IMR-90 (cell line): ENCODE measurements around the gene COG8. TPM values are rescaled to one million over a fixed set of nuclear protein-coding genes. Genes with fewer than 3 reads are reported as not detected.

Experiments used
- ATAC-seq: fragments of 200-7000 bp; cut with Tn5 transposase; 2 replicates; pipeline ENCODE4 v1.9.1; 2020; ENCODE audit warnings: low read depth, mild to moderate bottlenecking, moderate library complexity
- BruUV-seq: library from RNA; stranded (reverse); fragments of 400-500 nt; replicated peaks from 2 replicates; lab custom pipeline; 2021; lab: Mats Ljungman, UMichigan
- CTCF ChIA-PET: fragments of 300-600 bp; formaldehyde crosslinking; extraction: SDS; loops from one replicate; lab custom pipeline; 2021; ENCODE audit warnings: antibody characterized with exemption; lab: Yijun Ruan, JAX
- POLR2A ChIA-PET: fragments of 300-600 bp; sonication (Branson Sonifier 250); formaldehyde crosslinking; loops from one replicate; lab custom pipeline; 2022; ENCODE audit warnings: antibody characterized with exemption; ENCODE audit not compliant: unreplicated experiment; lab: Charles Lee
- DNase-seq: peaks from one replicate; pipeline ENCODE4 v3.0.0; 2013
- H2AFZ ChIP-seq: replicated peaks from 2 replicates; pipeline ENCODE3; 2013; ENCODE audit warnings: low read length, mild to moderate bottlenecking; ENCODE audit not compliant: poor library complexity
- H2AK5ac ChIP-seq: 2 replicates; pipeline ENCODE4 v1.6.1; 2013; ENCODE audit warnings: low read depth, low read length, inconsistent platforms
- H2AK9ac ChIP-seq: replicated peaks from 2 replicates; pipeline ENCODE3; 2013; ENCODE audit warnings: mild to moderate bottlenecking, low read depth, low read length, moderate library complexity; ENCODE audit not compliant: poor library complexity
- H2BK120ac ChIP-seq: 2 replicates; pipeline ENCODE4 v1.6.1; 2013; ENCODE audit warnings: low read depth, low read length, inconsistent platforms
- H2BK15ac ChIP-seq: 3 replicates; pipeline ENCODE4 v1.6.1; 2013; ENCODE audit warnings: low read depth, low read length, inconsistent platforms
- H2BK20ac ChIP-seq: 2 replicates; pipeline ENCODE4 v1.6.1; 2013; ENCODE audit warnings: low read depth, mild to moderate bottlenecking, inconsistent platforms, low read length, moderate library complexity
- H2BK5ac ChIP-seq: 2 replicates; pipeline ENCODE4 v1.6.1; 2013; ENCODE audit warnings: mild to moderate bottlenecking, low read depth, low read length, inconsistent platforms; ENCODE audit not compliant: poor library complexity, severe bottlenecking
- H3K14ac ChIP-seq: replicated peaks from 2 replicates; pipeline ENCODE4 v1.6.1; 2013; ENCODE audit warnings: low read depth, low read length, inconsistent platforms
- H3K18ac ChIP-seq: 2 replicates; pipeline ENCODE4 v1.6.1; 2013; ENCODE audit warnings: low read depth, low read length, control low read depth
- H3K23ac ChIP-seq: 2 replicates; pipeline ENCODE4 v1.6.1; 2013; ENCODE audit warnings: low read depth, low read length, inconsistent platforms
- H3K27ac ChIP-seq: 2 replicates; pipeline ENCODE4 v1.5.1; 2013; ENCODE audit warnings: mild to moderate bottlenecking, control low read depth, low read length; ENCODE audit not compliant: insufficient read depth
- H3K27me3 ChIP-seq: 2 replicates; pipeline ENCODE4 v1.6.1; 2013; ENCODE audit warnings: low read length; ENCODE audit not compliant: control insufficient read depth, insufficient read depth
- H3K36me3 ChIP-seq: 2 replicates; pipeline ENCODE4 v1.6.1; 2013; ENCODE audit warnings: low read length, mixed read lengths; ENCODE audit not compliant: control insufficient read depth, insufficient read depth
- H3K4ac ChIP-seq: 2 replicates; pipeline ENCODE4 v1.6.1; 2013; ENCODE audit warnings: low read depth, low read length, inconsistent platforms
- H3K4me1 ChIP-seq: 2 replicates; pipeline ENCODE4 v1.6.1; 2013; ENCODE audit warnings: low read length, mixed read lengths; ENCODE audit not compliant: control insufficient read depth, insufficient read depth
- H3K4me2 ChIP-seq: 2 replicates; pipeline ENCODE4 v1.6.1; 2013; ENCODE audit warnings: low read depth, mild to moderate bottlenecking, control low read depth, low read length, moderate library complexity
- H3K4me3 ChIP-seq: 2 replicates; pipeline ENCODE4 v1.5.1; 2013; ENCODE audit warnings: low read depth, mild to moderate bottlenecking, control low read depth, low read length, moderate library complexity; ENCODE audit not compliant: insufficient read depth
- H3K56ac ChIP-seq: 2 replicates; pipeline ENCODE4 v1.6.1; 2013; ENCODE audit warnings: low read length, inconsistent platforms; ENCODE audit not compliant: insufficient read depth; ENCODE audit errors: extremely low read depth
- H3K79me1 ChIP-seq, 2 experiments: 2 replicates each; pipeline ENCODE4 v1.6.1; 2013; ENCODE audit warnings: low read length in 2 of 2, inconsistent platforms in 1 of 2, low read depth in 1 of 2
- H3K9ac ChIP-seq: 2 replicates; pipeline ENCODE4 v1.6.1; 2013; ENCODE audit warnings: low read depth, low read length, control low read depth
- H3K9me1 ChIP-seq: 2 replicates; pipeline ENCODE4 v1.6.1; 2013; ENCODE audit warnings: low read length, inconsistent platforms; ENCODE audit not compliant: insufficient read depth
- H3K9me3 ChIP-seq: 2 replicates; pipeline ENCODE4 v1.6.1; 2013; ENCODE audit warnings: low read length; ENCODE audit not compliant: control insufficient read depth, insufficient read depth
- H4K20me1 ChIP-seq: 2 replicates; pipeline ENCODE4 v1.6.1; 2013; ENCODE audit warnings: low read length, inconsistent platforms; ENCODE audit not compliant: insufficient read depth
- H4K5ac ChIP-seq: 2 replicates; pipeline ENCODE4 v1.6.1; 2013; ENCODE audit warnings: mild to moderate bottlenecking, low read depth, low read length, control low read depth
- H4K8ac ChIP-seq, 2 experiments: 2 replicates each; pipeline ENCODE4 v1.6.1; 2013; ENCODE audit warnings: low read depth in 2 of 2, low read length in 2 of 2, control low read depth in 1 of 2, inconsistent platforms in 1 of 2
- H4K91ac ChIP-seq: 2 replicates; pipeline ENCODE4 v1.6.1; 2013; ENCODE audit warnings: low read depth, low read length, inconsistent platforms; ENCODE audit not compliant: insufficient read depth
- BHLHE40 ChIP-seq: fragments of 150-350 bp; IDR thresholded peaks from 2 replicates; pipeline ENCODE4 v1.6.1; 2016; ENCODE audit warnings: mild to moderate bottlenecking, low read depth, low read length
- CEBPB ChIP-seq: IDR thresholded peaks from 2 replicates; pipeline ENCODE4 v1.6.1; 2012; ENCODE audit warnings: low read depth, low read length, improper control_type of control experiment
- CHD1 ChIP-seq: IDR thresholded peaks from 2 replicates; pipeline ENCODE4 v1.6.1; 2012; ENCODE audit warnings: low read depth, low read length, improper control_type of control experiment
- CTCF ChIP-seq: conservative IDR thresholded peaks from 2 replicates; pipeline ENCODE4 v1.5.1; 2012; ENCODE audit warnings: mild to moderate bottlenecking, low read depth, low read length, improper control_type of control experiment
- FOS ChIP-seq: fragments of 150-350 bp; IDR thresholded peaks from 2 replicates; pipeline ENCODE4 v1.6.1; 2016; ENCODE audit warnings: low read depth, low read length
- MAFK ChIP-seq: IDR thresholded peaks from 2 replicates; pipeline ENCODE4 v1.6.1; 2012; ENCODE audit warnings: low read depth, low read length, improper control_type of control experiment
- MXI1 ChIP-seq: IDR thresholded peaks from 2 replicates; pipeline ENCODE4 v1.6.1; 2012; ENCODE audit warnings: low read depth, mild to moderate bottlenecking, low read length, moderate library complexity, borderline replicate concordance
- NFE2L2 ChIP-seq: fragments of 150-350 bp; IDR thresholded peaks from 2 replicates; pipeline ENCODE4 v1.6.1; 2016; ENCODE audit warnings: low read depth, mild to moderate bottlenecking, low read length
- POLR2A ChIP-seq: IDR thresholded peaks from 2 replicates; pipeline ENCODE4 v1.6.1; 2012; ENCODE audit warnings: mild to moderate bottlenecking, low read depth, low read length
- RAD21 ChIP-seq: IDR thresholded peaks from 2 replicates; pipeline ENCODE4 v1.6.1; 2012; ENCODE audit warnings: low read length, improper control_type of control experiment
- RCOR1 ChIP-seq: IDR thresholded peaks from 2 replicates; pipeline ENCODE4 v1.6.1; 2012; ENCODE audit warnings: mild to moderate bottlenecking, low read length, improper control_type of control experiment; ENCODE audit not compliant: insufficient replicate concordance
- RFX5 ChIP-seq: IDR thresholded peaks from 2 replicates; pipeline ENCODE4 v1.8.0; 2012; ENCODE audit warnings: low read depth, mild to moderate bottlenecking, low read length, moderate library complexity
- SMC3 ChIP-seq: fragments of 150-350 bp; IDR thresholded peaks from 2 replicates; pipeline ENCODE4 v1.6.1; 2016; ENCODE audit warnings: low read depth, mild to moderate bottlenecking, antibody characterized with exemption, low read length, moderate library complexity
- USF2 ChIP-seq: fragments of 150-350 bp; IDR thresholded peaks from 2 replicates; pipeline ENCODE4 v1.6.1; 2017; ENCODE audit warnings: mild to moderate bottlenecking, antibody characterized with exemption, low read length, low read depth
- WGBS, 2 experiments: methylation state at CpG; one replicate each; pipeline versions ENCODE4 v1.1.5 to v1.1.7; 2013; ENCODE audit warnings: missing lambda C conversion rate in 2 of 2; ENCODE audit not compliant: insufficient read length in 1 of 2; ENCODE audit errors: extremely low coverage in 2 of 2; 5-methylcytosine and 5-hydroxymethylcytosine counted together
- dilution Hi-C: fragments of 300-500 bp; cut with HindIII; formaldehyde crosslinking; loops from one replicate; pipeline ENCODE4 v1.14.3; 2018; ENCODE audit warnings: low sequenced_read_pairs; ENCODE audit not compliant: unreplicated experiment
- in situ Hi-C: fragments of 300-500 bp; cut with MboI; formaldehyde crosslinking; loops from 3 replicates; pipeline ENCODE4 v1.14.3; 2019; ENCODE audit warnings: low sequenced_read_pairs, inconsistent platforms, mixed read lengths
- intact Hi-C: fragments of 100-400 bp; cut with micrococcal nuclease; formaldehyde crosslinking; loops from 2 replicates; pipeline ENCODE4 v1.10.0; 2022
- polyA plus RNA-seq, 3 experiments: library from polyadenylated mRNA; depleted of rRNA; stranded (reverse); fragments of >200 nt; gene quantifications; 2 replicates each; pipeline ENCODE4 v1.2.3, GENCODE V29; 2012; ENCODE audit warnings: low replicate concordance in 1 of 3
- total RNA-seq: library from RNA; depleted of rRNA; stranded (reverse); fragments of >200 nt; gene quantifications from 2 replicates; pipeline ENCODE4 v1.2.3, GENCODE V29; 2012

Gene COG8
- total and polyA plus RNA-seq, 2 of the 4 experiments (the other 2 are of a cell fraction): 23.4 to 26.2 TPM

- TF ChIP-seq MAFK (no peak), MXI1 (no peak), SMC3 (no peak), USF2 (no peak), RAD21 (no peak), CHD1 (no peak), RCOR1 (no peak), RFX5 (no peak), NFE2L2 (no peak), CTCF (no peak), FOS (no peak), POLR2A (no peak), CEBPB (no peak), BHLHE40 (no peak)
- no peak for DNase-seq
- dilution Hi-C loops (no loop called here), intact Hi-C loops (no loop called here), in situ Hi-C loops (no loop called here)
- Histone ChIP-seq H3K18ac (no peak overlapping the region), H2BK15ac (no peak overlapping the region), H3K27me3 (no peaks in the 10 kb centered on the region), H2AK9ac (peak overlapping the region; percentile 1), H3K4me2 (no peak overlapping the region), H3K36me3 (peaks cover 77% of the 10 kb centered on the region), H3K4ac (no peak overlapping the region), H2BK20ac (no peak overlapping the region), H4K5ac (no peak overlapping the region), H3K56ac (no peak overlapping the region), H2AK5ac (no peak overlapping the region), H4K20me1 (peaks cover 47% of the 10 kb centered on the region), H2AFZ (no peak overlapping the region), H2BK120ac (no peak overlapping the region), H3K9me1 (peaks cover 10% of the 10 kb centered on the region), H3K4me1 (no peaks in the 10 kb centered on the region), H2BK5ac (no peak overlapping the region), H4K91ac (no peak overlapping the region), H3K23ac (no peak overlapping the region), H3K79me1 (peaks cover 30 to 80% of the 10 kb centered on the region in 2 experiments), H3K9me3 (no peaks in the 10 kb centered on the region), H3K9ac (no peak overlapping the region), H3K14ac (no peak overlapping the region), H4K8ac (no peak overlapping the region), H3K4me3 (no peak overlapping the region), H3K27ac (no peak overlapping the region)
- no peak for ATAC-seq
- ChIA-PET POLR2A (no interaction called here), CTCF (interaction anchor here (0.7 kb wide), 1 partner anchor 170 kb away, joined by 3 read pairs; no protein-coding TSS in a partner anchor)
- BruUV-seq: no TSS peak
- 95% methylated on average over 3 of the region's 7 CpGs; no CpG with 5 or more reads in 1 of the 2 experiments for WGBS, 2 experiments
Measured at GRCh38 chr16:69322343-69322742, 17.0 kb downstream of the COG8 start.
